Colon (tissue), 2 donors: ENCODE results near the gene NLRP6.
"Not testable (repeated sequence)": the region's sequence is repeated elsewhere in the genome, so short reads cannot be mapped to it uniquely, and the experiment has no call there.

ENCODE experiments used
- FAIRE-seq: peaks from 2 replicates; lab custom pipeline; 2012; peaks lifted over from hg19 to GRCh38; lab: Jason Lieb, UNC
- donor health status: control.
- donor health status: control.

The NLRP6 gene

GRCh38 chr11:256952-257737 is 21.1 kb upstream of the NLRP6 start:
- FAIRE-seq, result no peak

- FAIRE-seq, result no peak
Measured at GRCh38 chr11:257766-258493, 20.3 kb upstream of the NLRP6 start.

GRCh38 chr11:259413-259812 is 18.8 kb upstream of the NLRP6 start:
- no peak for FAIRE-seq

- FAIRE-seq, result no peak
Measured at GRCh38 chr11:261624-262023, 16.6 kb upstream of the NLRP6 start.

GRCh38 chr11:266676-267439 is 11.3 kb upstream of the NLRP6 start:
- FAIRE-seq, result no peak

- FAIRE-seq, result no peak
Measured at GRCh38 chr11:267491-267994, 10.7 kb upstream of the NLRP6 start.

- FAIRE-seq, result not testable (repeated sequence)
Measured at GRCh38 chr11:268716-269145, 9.5 kb upstream of the NLRP6 start.

- peak; percentile 21 for FAIRE-seq
Measured at GRCh38 chr11:269146-269890, 8.9 kb upstream of the NLRP6 start.

GRCh38 chr11:270451-271318 is 7.5 kb upstream of the NLRP6 start:
- FAIRE-seq, result no peak

GRCh38 chr11:271319-271715 is 6.9 kb upstream of the NLRP6 start:
- no peak for FAIRE-seq

- FAIRE-seq, result no peak
Measured at GRCh38 chr11:272195-272930, 5.8 kb upstream of the NLRP6 start.

GRCh38 chr11:272931-273198 is 5.3 kb upstream of the NLRP6 start:
- no peak for FAIRE-seq

- no peak for FAIRE-seq
Measured at GRCh38 chr11:276219-276618, 2.0 kb upstream of the NLRP6 start.

- FAIRE-seq, result no peak
Measured at GRCh38 chr11:279040-279965, 1.1 kb downstream of the NLRP6 start.

- no peak for FAIRE-seq
Measured at GRCh38 chr11:279966-280705, 1.9 kb downstream of the NLRP6 start.

GRCh38 chr11:280706-281485 is 2.7 kb downstream of the NLRP6 start:
- no peak for FAIRE-seq

- no peak for FAIRE-seq
Measured at GRCh38 chr11:281486-282161, 3.4 kb downstream of the NLRP6 start.
